Cardiac septum (tissue), 1 donor: ENCODE measurements around the gene ADAMTS15. TPM values are rescaled to one million over a fixed set of nuclear protein-coding genes. Genes with fewer than 3 reads are reported as not detected.
A peak's percentile ranks its signal among the peaks of the same experiment; 100 is the strongest.
"Not testable (repeated sequence)": the region's sequence is repeated elsewhere in the genome, so short reads cannot be mapped to it uniquely, and the experiment has no call there.

Source experiments
- DNase-seq: peaks from one replicate; pipeline ENCODE4 v3.0.0-alpha.2; 2020; ENCODE audit warnings: low spot score
- intact Hi-C: fragments of 100-400 bp; cut with DNase I; formaldehyde crosslinking; loops from one replicate; pipeline ENCODE4 v1.14.0; 2022
- total RNA-seq: library from RNA; stranded (reverse); fragmentation: NEBNext Ultra II Directional; extraction: Animal tissue kit (Norgen Biotek cat#: 25700); gene quantifications from one replicate; pipeline ENCODE4 v1.2.1, GENCODE V29; 2021
- donor health status: DM: no; HTN: no; CAD: no.

Gene ADAMTS15
- total RNA-seq, 1 donor from 2014 or later: 8.5 TPM

GRCh38 chr11:130431331-130431773 is 17.1 kb upstream of the ADAMTS15 start:
- intact Hi-C loops: no loop called here
- no peak for DNase-seq

- no peak for DNase-seq
- intact Hi-C loops: no loop called here
Measured at GRCh38 chr11:130431801-130432200, 16.6 kb upstream of the ADAMTS15 start.

- no peak for DNase-seq
- intact Hi-C loops: no loop called here
Measured at GRCh38 chr11:130433357-130433756, 15.1 kb upstream of the ADAMTS15 start.

DNA sequence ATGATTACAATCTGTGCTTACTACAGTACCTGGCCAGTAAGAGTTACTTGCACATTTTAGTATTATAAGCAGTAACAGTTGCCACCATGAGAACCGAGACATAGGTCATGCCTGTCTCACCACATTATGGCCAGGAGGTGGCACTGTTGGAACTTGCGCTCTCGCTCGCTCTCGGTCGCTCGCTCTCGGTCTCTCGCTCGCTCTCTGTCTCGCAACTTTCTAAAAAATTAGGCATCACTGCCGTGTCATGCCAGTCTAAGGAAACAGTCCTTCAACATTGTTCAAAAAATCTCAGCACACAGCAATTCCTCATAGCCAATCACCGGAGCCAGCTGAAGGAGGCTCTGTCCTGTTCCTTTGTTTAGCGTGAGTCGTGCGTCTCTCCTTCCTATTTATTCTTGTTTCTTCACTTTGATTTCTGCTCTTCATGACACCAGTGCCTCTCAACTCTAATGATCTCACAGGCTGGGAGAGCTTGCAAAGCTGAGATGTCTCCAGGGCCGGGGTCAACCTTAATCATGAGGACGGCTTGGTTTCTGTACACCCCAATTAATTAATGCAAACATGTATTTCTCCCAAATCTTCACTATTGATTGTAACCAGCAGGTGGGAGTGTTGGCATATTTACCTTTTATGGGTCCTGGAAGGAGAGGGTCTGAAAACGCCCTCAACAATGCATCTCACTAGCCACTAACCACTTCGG is 13.8 kb upstream of the ADAMTS15 start:
- intact Hi-C loops: loop anchor here (1.0 to 2.0 kb wide), 3 partner anchors 394 to 460 kb away; no protein-coding TSS in a partner anchor
- DNase-seq: peak; percentile 87

- DNase-seq: no peak
- intact Hi-C loops: loop anchor here (2.0 kb wide), 1 partner anchor 459 kb away; no protein-coding TSS in a partner anchor
Measured at GRCh38 chr11:130435671-130436070, 12.8 kb upstream of the ADAMTS15 start.

DNA sequence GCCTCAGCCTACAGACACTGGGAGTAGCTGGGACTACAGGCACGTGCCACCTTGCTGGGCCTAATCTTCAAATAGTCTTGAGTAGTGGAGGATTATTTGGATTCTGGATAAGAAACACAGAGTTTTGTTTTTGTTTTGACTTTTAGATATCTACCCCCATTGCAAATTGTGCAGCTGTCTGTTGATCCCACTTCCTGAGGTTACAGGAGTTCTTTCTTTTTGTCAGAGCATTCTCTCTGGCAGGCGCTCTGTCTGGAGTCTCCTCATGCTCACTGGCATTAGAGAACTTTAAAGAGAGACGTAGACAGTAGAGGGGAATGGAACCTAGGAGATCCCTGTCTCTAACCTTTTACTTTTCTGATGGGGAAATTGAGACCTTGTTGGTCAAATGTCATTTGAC is 12.3 kb upstream of the ADAMTS15 start:
- DNase-seq: no peak
- intact Hi-C loops: no loop called here

GRCh38 chr11:130437848-130438247 is 10.6 kb upstream of the ADAMTS15 start:
- intact Hi-C loops: no loop called here
- DNase-seq: no peak

DNA sequence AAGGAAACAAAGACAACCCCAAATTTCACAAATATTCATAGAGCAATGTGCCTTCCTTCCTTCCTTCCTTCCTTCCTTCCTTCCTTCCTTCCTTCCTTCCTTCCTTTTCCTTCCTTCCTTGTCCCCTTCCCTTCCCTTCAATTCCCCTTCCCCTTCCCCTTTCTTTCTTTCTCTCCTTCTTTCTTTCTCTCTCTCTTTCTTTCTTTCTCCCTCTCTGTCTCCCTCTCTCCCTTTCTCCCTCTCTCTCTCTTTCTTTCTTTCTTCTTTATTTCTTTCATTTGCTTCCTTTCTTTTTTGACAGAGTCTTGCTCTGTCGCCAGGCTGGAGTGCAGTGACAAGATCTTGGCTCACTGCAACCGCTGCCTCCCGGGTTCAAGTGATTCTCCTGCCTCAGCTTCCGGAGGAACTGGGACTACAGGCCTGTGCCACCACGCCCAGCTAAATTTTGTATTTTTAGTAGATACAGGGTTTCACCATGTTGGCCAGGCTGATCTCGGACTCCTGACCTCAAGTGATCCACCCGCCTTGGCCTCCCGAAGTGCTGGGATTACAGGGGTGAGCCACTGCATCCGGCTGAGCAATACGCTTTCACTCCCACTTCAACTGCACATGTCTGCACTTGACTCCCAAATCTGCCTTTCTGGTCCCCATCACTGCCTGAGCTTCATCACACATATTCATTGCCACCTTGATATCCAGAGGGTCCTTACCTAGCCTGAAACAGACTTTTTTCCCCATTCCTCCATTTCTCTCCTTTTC is 9.9 kb upstream of the ADAMTS15 start:
- intact Hi-C loops, DNase-seq: not testable (repeated sequence)

- no peak for DNase-seq
- intact Hi-C loops: no loop called here
Measured at GRCh38 chr11:130439160-130439519, 9.3 kb upstream of the ADAMTS15 start.

GRCh38 chr11:130439876-130440275 is 8.6 kb upstream of the ADAMTS15 start:
- DNase-seq: no peak
- intact Hi-C loops: no loop called here

DNA sequence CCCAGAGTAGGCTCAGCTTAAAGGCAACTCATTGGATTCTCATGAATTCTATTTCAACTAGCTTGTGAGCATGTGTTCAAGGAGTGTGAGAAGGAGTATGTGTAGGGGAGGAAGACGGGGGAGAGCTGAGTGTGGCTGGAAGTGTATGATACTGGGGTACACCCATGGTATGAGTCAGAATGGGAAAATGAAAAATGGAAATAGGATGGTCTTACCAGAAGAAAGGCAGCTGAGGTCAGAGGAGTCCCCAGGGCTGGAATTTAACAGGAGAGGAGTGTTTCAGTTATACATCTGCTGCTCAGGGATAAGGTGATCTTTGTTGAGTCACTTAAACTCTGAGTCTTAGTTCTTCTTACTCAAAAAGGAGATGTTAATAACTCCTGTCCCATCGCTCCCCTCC is 6.7 kb upstream of the ADAMTS15 start:
- DNase-seq: no peak
- intact Hi-C loops: no loop called here

DNA sequence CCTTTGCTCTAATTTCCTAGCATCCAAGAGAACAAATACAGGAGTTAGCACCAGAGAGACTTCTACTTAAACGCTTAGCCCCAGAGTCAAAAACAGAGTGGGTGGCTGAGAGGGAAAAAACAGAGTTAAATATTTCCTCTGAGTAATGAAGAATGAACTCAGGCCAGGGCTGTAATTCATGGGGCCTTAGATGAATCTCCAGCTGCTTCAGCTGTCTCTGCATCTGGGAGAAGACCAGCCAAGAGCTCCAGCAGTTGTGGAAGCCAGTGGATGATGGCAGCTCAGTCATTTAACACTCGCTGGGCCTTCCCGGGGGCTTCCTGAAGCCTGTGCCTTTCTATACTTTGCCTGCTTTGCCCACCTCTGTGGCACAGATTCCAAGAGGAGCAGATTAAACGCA is 5.7 kb upstream of the ADAMTS15 start:
- no peak for DNase-seq
- intact Hi-C loops: no loop called here

- intact Hi-C loops: loop anchor here (5.0 kb wide), 2 partner anchors 137 to 282 kb away; no protein-coding TSS in a partner anchor
- no peak for DNase-seq
Measured at GRCh38 chr11:130445788-130446187, 2.7 kb upstream of the ADAMTS15 start.

- intact Hi-C loops: loop anchor here (5.0 kb wide), 2 partner anchors 134 to 279 kb away; no protein-coding TSS in a partner anchor
- DNase-seq: no peak
Measured at GRCh38 chr11:130448039-130448415, 418 bp upstream of the ADAMTS15 start.

GRCh38 chr11:130449310-130449990 is 1.0 kb downstream of the ADAMTS15 start:
- no peak for DNase-seq

GRCh38 chr11:130449996-130450769 is 1.7 kb downstream of the ADAMTS15 start:
- DNase-seq: peak; percentile 90
- intact Hi-C loops: loop anchor here (1.0 to 5.0 kb wide), 5 partner anchors 72 to 377 kb away; no protein-coding TSS in a partner anchor

More at GRCh38 chr11:130449310-130449990, 1.0 kb downstream of the ADAMTS15 start:
- intact Hi-C loops: loop anchor here (5.0 kb wide), 2 partner anchors 133 to 278 kb away; no protein-coding TSS in a partner anchor

DNA sequence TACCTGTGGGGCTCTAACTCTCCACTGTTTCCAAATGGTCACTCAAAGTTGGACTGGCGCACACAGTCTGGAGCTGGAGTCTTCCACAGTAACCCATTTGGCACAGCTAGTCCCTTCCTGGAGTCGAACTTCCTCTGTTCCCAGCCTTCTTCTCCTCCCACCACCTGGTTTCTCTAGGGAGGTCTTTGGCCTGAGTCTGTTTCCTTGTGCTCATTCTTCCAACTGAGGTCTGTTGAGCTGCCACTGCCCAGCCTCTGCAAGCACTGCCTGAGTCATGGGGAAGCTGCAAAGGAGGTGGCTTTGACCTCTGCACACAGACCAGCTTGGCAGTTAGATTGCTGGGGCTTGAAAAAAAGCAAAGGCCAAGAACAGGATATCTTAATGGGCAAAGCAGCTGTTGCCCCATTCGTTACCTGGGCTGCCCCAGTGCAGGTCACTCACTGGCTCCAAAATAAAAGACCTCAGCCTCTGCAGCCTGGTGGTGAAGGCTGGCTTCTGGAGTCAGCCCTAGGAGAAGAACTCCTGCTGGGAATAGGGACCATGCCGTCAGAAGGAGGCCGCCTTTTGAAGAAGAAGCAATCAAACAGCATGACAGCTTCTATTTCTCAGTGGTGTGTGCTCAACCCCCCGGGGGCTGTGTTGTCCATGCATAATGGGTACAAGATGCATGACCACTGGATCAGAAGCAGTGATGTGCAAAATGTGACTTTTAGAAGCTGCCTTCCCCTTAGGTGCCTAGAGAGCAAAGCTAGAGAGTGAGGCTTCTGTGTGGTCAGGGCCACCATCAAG is 3.0 kb downstream of the ADAMTS15 start:
- intact Hi-C loops: loop anchor here (2.0 to 5.0 kb wide), 2 partner anchors 199 to 376 kb away; no protein-coding TSS in a partner anchor
- DNase-seq: no peak

DNA sequence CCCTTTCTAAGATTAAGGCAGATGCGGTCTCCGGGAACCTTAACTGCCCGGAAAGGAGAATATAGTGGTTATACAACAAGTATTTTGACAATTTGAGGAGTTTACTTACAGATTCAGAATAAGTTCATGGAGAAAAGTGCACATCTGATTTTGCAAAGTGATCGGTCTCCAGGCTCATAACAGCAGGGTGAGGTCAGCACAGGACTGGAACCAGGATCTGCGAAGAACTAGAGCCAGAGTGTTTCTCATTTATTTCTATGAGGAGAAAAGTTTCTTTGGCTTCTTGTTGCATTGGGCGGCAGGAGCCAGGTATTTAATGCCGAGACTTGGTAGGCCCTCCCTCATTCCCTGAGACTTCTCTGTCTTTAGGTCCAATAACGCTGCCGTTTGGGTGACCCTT is 3.7 kb downstream of the ADAMTS15 start:
- intact Hi-C loops: loop anchor here (5.0 kb wide), 1 partner anchor 375 kb away; no protein-coding TSS in a partner anchor
- no peak for DNase-seq
